ENCODE data around the gene RAP1GAP2.

GRCh38 chr17:2904135-2904534, 107.9 kb downstream of the RAP1GAP2 start:
- TF ChIP-seq EP300 (IDR thresholded peaks at IDR 0.05) (no peak), POLR2AphosphoS5 (IDR thresholded peaks at IDR 0.05) (peak in 2 of 3 donors; percentile 5 to 33), POLR2A (IDR thresholded peaks at IDR 0.05) (no peak)
- TF ChIP-seq, protein P1, sequence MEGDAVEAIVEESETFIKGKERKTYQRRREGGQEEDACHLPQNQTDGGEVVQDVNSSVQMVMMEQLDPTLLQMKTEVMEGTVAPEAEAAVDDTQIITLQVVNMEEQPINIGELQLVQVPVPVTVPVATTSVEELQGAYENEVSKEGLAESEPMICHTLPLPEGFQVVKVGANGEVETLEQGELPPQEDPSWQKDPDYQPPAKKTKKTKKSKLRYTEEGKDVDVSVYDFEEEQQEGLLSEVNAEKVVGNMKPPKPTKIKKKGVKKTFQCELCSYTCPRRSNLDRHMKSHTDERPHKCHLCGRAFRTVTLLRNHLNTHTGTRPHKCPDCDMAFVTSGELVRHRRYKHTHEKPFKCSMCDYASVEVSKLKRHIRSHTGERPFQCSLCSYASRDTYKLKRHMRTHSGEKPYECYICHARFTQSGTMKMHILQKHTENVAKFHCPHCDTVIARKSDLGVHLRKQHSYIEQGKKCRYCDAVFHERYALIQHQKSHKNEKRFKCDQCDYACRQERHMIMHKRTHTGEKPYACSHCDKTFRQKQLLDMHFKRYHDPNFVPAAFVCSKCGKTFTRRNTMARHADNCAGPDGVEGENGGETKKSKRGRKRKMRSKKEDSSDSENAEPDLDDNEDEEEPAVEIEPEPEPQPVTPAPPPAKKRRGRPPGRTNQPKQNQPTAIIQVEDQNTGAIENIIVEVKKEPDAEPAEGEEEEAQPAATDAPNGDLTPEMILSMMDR (IDR thresholded peaks at IDR 0.05): no peak
